Stimulated activated CD4-positive, alpha-beta T cell treated with anti-CD3 and anti-CD28 coated beads, Interleukin-4, amount 100 ng/mL, for 48 hours (primary cell): ENCODE measurements around the gene NACC2.
A peak's percentile ranks its signal among the peaks of the same experiment; 100 is the strongest.

Experiments
- DNase-seq, 2 donors: peaks; one replicate each; pipeline ENCODE4 v3.0.0-alpha.2; 2020; ENCODE audit warnings: low read depth in 2 of 2

Gene NACC2

DNA sequence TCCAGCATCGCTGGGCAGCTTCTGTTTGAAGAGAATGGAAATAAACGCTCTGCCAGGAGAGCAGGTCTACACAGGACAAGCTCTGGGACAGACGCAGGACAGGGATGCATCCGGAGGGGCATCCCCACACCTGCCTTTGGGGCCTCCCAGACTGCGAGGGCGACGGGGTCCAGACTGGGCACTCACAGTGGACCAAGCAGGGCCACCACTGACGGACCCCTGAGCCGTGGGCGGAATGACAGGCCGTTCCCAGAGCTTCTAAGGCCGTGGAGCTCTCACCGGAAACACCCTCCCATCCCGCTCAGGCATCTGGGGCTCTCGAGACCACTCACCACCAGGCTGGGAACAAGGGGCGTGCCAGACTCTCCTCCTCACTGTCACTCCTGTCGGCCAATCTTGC lies 34.1 kb upstream of the NACC2 start:
- DNase-seq, result no peak

GRCh38 chr9:136128436-136128835 lies 33.3 kb upstream of the NACC2 start:
- no peak for DNase-seq

DNA sequence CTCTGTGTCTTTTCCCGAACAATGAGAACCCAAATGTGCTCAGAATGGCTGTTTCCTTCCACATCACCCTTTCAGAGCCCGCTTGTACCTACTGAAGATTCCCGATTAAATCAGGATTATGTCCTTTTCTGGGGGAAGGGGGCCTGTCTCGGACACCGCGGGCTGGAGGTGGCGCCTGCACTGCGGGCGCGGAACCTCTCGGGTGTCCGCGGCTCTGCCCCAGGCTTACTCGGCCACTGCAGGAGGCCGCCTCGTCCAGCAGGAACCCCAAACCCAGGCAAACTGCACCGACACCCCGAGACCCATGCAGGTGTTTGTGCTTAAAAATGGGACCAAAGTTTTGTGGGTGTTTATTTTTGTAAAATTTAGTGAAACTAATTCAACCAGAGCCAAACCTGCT lies 32.2 kb upstream of the NACC2 start:
- DNase-seq, result no peak

DNA sequence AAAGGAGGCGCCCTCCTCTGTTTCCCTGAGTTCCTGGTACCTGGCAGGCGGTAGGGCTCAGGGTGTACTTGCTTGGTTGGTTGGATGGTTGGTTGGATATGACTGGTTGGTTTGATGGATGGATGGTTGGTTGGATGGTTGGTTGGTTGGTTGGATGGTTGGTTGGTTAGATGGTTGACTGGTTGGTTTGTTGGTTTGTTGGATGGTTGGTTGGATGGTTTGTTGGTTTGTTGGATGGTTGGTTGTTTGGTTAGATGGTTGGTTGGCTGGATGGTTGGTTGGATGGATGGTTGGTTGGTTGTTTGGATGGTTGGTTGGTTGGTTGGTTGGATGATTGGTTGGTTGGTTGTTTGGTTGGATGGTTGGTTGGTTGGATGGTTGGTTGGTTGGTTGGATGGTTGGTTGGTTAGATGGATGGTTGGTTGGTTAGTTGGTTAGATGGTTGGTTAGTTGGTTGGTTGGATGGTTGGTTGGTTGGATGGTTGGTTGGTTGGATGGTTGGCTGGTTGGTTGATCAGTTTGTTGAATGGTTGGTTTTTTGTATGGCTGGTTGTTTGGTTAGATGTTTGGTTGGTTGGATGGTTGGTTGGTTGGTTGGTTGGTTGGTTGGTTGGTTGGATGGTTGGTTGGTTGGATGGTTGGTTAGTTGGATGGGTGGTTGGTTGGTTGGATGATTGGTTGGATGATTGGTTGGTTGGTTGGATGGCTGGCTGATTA lies 30.0 kb upstream of the NACC2 start:
- no peak for DNase-seq

- DNase-seq, result peak; percentile 65 to 75
Observed at GRCh38 chr9:136122425-136123383, 27.6 kb upstream of the NACC2 start.

DNA sequence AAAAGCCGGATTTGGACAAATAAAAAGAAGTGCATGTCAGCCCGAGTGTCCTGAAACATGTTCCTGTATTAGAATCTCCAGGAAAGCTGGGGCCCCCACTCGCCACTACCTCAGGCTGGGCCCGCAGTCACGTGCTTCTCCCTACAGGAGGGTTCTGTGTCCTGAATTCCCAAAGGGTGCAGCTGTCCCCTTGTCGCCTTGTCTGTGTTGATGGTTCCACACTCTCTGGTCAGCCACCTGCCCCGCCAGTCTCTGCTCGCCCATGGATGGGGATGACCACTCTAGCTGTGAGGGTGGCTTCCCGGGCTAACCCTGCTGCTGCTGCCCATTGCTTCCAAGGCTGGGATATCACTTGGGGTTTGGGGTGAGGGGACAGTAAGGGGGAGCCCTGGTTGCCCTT lies 26.7 kb upstream of the NACC2 start:
- DNase-seq, result no peak

DNA sequence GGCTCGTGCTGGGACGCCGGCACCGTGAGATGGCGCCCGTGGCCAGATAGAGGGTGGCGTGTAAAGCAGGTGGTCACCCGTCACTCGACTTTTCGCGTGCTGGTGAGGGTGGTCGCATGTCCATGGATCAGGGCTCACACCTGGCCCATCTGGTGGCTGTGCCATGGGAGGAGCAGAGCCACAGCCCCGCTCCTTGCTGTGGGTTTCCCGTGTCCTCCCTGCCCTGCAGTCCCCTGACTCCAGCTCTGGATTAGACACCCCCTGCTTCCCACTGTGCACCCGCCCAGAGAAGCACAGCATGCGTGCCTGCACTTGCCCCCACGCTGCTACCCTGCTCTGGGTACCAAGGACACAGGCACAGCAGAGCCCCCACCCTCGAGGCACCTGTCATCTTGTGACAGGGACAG lies 25.4 kb upstream of the NACC2 start:
- DNase-seq, result no peak

GRCh38 chr9:136119883-136120393 lies 24.8 kb upstream of the NACC2 start:
- no peak for DNase-seq

GRCh38 chr9:136119061-136119882 lies 24.2 kb upstream of the NACC2 start:
- no peak for DNase-seq

- DNase-seq, result peak; percentile 93 to 95
Observed at GRCh38 chr9:136118320-136119060, 23.4 kb upstream of the NACC2 start, which contains the start of gene TMEM250. Gene TMEM250 (minus strand): TSS chr9:136118875. CDS start chr9:136116900, 1,975 bp downstream.

DNA sequence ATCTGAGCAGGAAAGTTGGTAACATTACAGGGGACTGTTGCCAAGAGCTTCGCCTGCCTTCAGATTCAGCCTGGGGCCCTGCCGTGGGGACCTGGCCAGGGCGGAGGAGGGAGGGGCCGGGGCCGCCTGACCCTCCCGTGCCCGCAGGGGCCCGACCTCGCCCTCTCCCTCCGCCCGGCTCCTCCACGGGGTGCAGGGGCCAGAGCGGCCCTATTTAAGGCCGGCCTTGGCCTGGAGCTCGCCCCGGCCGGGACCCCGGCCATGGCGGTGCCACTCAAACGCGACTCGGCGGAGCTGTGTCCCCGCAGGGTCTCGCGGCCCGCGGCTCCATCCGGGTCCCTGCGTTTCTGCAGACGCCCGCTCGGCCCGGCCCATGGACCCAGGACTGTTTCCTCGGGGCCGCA lies 22.8 kb upstream of the NACC2 start:
- DNase-seq, result no peak

DNA sequence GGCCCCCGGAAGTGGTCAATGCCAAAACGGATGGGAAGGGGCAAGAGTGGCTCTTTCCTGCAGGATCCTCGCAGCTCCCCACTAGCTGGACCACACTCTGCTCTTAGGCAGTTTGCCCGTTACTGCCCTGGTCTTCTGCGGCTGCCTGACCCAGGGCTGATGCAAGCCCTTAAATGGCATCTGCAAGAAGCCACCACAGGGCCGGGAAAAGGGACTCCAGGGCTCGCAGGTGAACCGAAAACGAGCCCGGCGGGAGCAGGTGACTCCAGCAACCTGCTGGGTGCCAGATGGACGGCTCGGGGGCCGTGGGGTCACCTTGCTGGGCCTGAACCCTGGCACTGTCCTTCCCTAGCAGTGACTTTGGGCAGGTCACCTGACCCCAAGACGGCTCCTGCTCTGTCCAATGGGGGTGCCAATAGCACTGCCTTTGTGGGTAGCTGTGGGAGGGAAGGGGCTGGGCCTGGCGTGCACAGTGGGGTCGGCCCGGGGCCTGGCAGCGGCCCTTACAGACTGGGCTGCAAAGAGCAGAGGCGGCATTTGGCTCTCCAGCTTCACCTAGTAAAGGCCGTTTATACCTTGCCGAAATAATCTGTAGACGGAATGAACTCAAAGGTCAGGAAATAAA lies 22.3 kb upstream of the NACC2 start:
- DNase-seq, result no peak

DNA sequence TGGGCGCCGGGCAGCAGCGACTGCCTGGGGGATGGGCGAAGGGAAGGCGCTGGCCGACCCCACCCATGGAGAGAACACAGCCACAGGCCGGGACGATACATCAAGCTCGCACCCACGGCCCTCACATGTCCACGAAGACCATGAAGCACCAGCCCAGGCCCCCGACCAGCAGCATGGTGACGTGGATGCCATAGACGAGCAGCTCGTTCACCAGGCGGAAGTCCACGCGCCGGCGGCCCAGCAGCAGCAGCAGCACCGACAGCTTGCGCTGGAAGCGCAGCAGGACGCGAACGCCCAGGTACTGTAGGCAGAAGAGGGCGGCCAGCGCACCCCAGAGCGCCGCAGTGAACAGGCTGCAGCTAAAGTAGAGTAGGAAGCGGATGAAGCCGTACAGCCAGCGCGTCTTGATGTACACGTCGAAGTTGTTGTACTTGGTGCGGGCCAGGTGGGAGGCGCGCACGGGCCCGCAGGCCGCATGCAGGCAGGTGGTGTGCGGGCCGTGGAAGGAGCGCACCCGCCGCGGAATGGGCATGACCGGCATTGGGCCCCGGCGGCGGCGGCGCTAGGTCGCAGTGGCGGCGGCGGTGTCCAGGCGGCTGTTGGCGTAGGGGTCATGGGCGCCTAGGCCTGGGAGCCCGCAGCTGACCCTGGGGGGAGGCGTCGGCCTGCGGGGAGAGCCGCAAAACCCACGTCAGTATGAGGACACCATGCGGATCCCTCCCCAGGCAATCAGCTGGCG lies 21.4 kb upstream of the NACC2 start:
- DNase-seq, result no peak

DNA sequence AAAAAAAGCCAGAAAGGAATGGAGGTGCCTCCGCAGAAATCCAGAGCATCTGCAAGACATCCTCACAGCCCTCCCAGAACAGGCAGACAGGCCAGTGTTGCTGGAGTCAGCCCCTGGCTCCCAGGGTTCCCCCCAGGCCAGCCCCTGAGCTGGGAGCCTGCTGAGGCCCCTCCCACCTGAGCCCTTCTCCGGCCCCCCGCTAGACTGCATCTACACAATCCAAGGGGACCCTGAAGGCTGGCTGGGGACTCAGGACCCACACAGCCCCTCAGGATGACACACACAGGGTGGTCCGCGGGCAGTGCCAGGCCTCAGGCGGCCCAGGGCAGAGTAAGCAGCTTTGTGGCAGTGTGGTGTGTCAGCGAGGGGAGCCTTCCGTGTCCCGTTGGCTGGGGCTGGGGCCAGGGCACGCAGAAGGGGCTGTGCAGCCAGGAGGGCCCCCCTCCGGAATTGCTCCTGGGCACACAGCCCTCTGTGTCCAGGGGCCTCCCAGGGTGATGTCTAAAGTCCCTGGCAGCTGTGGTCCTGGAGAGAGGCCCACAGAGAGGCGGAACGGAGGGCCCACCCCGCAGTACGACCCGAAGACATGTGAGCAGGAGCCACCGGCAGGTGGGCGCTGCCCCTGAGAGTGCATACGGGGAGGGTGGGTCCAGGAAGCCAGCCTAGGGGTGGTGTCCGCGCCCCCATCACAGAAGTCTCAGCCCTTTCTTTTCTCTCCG lies 20.7 kb upstream of the NACC2 start:
- DNase-seq, result no peak

GRCh38 chr9:136115206-136115605 lies 20.1 kb upstream of the NACC2 start:
- DNase-seq, result no peak

DNA sequence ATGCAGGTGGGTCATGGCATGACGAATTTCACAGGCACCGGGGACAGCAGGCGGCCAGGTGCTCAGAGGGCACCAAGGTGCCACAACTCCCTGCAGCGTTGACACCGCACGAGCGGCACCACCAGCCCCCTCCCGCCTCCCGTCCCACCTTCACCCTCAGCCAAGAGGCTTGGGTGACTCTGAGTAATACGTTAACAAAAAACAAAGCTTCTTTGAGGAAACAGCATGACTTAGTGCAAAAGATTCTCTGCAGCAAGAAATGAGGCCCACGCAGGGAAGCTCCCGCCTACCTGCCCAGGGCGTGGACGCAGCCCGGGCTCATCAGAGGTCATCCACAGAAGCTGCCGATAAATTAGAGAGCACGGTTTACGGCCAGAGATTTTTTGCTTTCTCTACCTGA lies 19.5 kb upstream of the NACC2 start:
- no peak for DNase-seq

DNA sequence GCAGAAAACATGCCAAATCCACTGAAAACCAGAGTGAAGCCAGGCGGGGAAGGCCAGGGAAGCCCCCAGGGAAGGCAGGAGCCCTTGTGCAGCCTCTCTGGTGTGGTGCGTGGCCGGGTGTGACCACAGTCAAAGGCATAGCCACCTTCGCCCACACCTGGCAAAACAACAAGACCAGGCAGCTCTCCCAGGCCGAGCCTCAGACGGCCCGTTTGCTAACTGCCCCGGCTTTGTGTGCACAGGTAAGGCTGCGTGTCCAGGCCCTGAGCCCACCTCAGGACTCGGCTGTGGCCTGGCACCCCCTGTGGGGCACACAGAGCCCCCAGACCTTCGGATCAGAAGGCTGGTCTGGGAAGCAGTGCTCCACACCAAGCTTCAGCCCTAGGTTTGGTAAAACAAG lies 17.5 kb upstream of the NACC2 start:
- no peak for DNase-seq

DNA sequence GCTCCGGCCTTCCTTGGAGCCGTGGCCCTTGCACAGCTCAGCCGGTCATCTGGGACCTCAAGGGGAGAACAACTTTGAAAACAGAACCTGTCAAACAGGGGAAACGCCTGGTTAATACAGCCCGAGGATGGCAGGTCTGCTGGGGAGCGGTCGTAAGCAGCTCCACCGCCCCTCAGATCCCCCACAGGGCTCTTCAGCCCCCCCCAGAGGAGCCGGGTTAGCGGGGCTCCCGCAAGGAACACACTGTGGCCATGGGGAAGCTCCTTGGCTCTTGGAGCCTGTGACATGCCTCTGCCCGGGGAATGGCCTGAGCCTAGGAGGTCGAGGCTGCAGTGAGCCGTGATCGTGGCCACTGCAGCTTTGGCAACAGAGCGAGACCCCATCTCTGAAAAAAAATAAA lies 16.8 kb upstream of the NACC2 start:
- DNase-seq, result no peak

GRCh38 chr9:136111190-136111589 lies 16.1 kb upstream of the NACC2 start:
- no peak for DNase-seq
